WTC11 (cell line): Measurements from ENCODE around the gene TOM1L2. TPM values are rescaled to one million over a fixed set of nuclear protein-coding genes. Genes with fewer than 3 reads are reported as not detected.

Experiments used
- ATAC-seq: fragments of 200-7000 bp; cut with Tn5 transposase; 2 replicates; pipeline ENCODE4 v1.10.0; 2021; ENCODE audit warnings: mild to moderate bottlenecking, moderate library complexity
- CTCF ChIA-PET: fragments of 300-600 bp; sonication (Branson Sonifier 250); formaldehyde crosslinking; loops from one replicate; lab custom pipeline; 2021; ENCODE audit warnings: antibody characterized with exemption; lab: Charles Lee
- POLR2A ChIA-PET: fragments of 350-600 bp; sonication (Branson Sonifier 250); formaldehyde crosslinking; loops from one replicate; lab custom pipeline; 2021; ENCODE audit warnings: antibody characterized with exemption; lab: Charles Lee
- DNase-seq: peaks from one replicate; pipeline ENCODE4 v3.0.0; 2021; ENCODE audit warnings: low spot score
- H3K27ac Mint-ChIP-seq: 2 replicates; pipeline ENCODE4 v1.8.0; 2021; ENCODE audit warnings: mixed read lengths
- H3K27me3 Mint-ChIP-seq: 2 replicates; pipeline ENCODE4 v1.8.0; 2021; ENCODE audit warnings: low read depth, mild to moderate bottlenecking, moderate library complexity, mixed read lengths
- H3K36me3 Mint-ChIP-seq: 2 replicates; pipeline ENCODE4 v1.8.0; 2021; ENCODE audit warnings: mixed read lengths
- H3K4me1 Mint-ChIP-seq: 2 replicates; pipeline ENCODE4 v1.8.0; 2022; ENCODE audit warnings: mixed read lengths
- H3K4me3 Mint-ChIP-seq: 2 replicates; pipeline ENCODE4 v1.8.0; 2021; ENCODE audit warnings: mild to moderate bottlenecking, moderate library complexity, mixed read lengths
- H3K9me3 Mint-ChIP-seq: 2 replicates; pipeline ENCODE4 v1.8.0; 2021; ENCODE audit warnings: mixed read lengths
- E2F4 ChIP-seq: sonication (generic); formaldehyde crosslinking; IDR thresholded peaks from 2 replicates; pipeline ENCODE4 v1.8.1; 2022; ENCODE audit warnings: low read depth, mild to moderate bottlenecking, moderate library complexity, missing genetic modification reagents, borderline replicate concordance
- EMX1 ChIP-seq: fragments of 250-450 bp; sonication (Bioruptor Pico); IDR thresholded peaks from 2 replicates; pipeline ENCODE4 v1.8.0; 2021; ENCODE audit warnings: mild to moderate bottlenecking
- ERG ChIP-seq: fragments of 250-450 bp; sonication (Bioruptor Pico); IDR thresholded peaks from 2 replicates; pipeline ENCODE4 v1.8.0; 2021; ENCODE audit warnings: mild to moderate bottlenecking
- ETV6 ChIP-seq: sonication (generic); formaldehyde crosslinking; IDR thresholded peaks from 2 replicates; pipeline ENCODE4 v1.8.1; 2022; ENCODE audit warnings: mild to moderate bottlenecking, missing genetic modification reagents
- FOXJ3 ChIP-seq: sonication (generic); formaldehyde crosslinking; IDR thresholded peaks from 2 replicates; pipeline ENCODE4 v1.9.0; 2021; ENCODE audit warnings: missing genetic modification reagents, mild to moderate bottlenecking, borderline replicate concordance
- FOXP4 ChIP-seq: sonication (generic); formaldehyde crosslinking; IDR thresholded peaks from 2 replicates; pipeline ENCODE4 v1.8.0; 2022; ENCODE audit warnings: mild to moderate bottlenecking, missing genetic modification reagents
- GABPB1 ChIP-seq: sonication (generic); formaldehyde crosslinking; IDR thresholded peaks from 2 replicates; pipeline ENCODE4 v1.8.1; 2023; ENCODE audit warnings: mild to moderate bottlenecking, missing genetic modification reagents
- HMGXB4 ChIP-seq: sonication (generic); formaldehyde crosslinking; IDR thresholded peaks from 2 replicates; pipeline ENCODE4 v1.8.1; 2023; ENCODE audit warnings: mild to moderate bottlenecking, moderate library complexity, missing genetic modification reagents
- JAZF1 ChIP-seq: fragments of 250-450 bp; sonication (Bioruptor Pico); IDR thresholded peaks from 2 replicates; pipeline ENCODE4 v1.9.0; 2021; ENCODE audit warnings: moderate library complexity, mild to moderate bottlenecking, inconsistent platforms
- JUN ChIP-seq: sonication (generic); formaldehyde crosslinking; IDR thresholded peaks from 2 replicates; pipeline ENCODE4 v1.8.0; 2023; ENCODE audit warnings: mild to moderate bottlenecking, missing genetic modification reagents
- MLX ChIP-seq: sonication (generic); formaldehyde crosslinking; IDR thresholded peaks from 2 replicates; pipeline ENCODE4 v1.8.1; 2023; ENCODE audit warnings: mild to moderate bottlenecking, missing genetic modification reagents, moderate library complexity
- MXD4 ChIP-seq: fragments of 250-450 bp; sonication (Bioruptor Pico); IDR thresholded peaks from 2 replicates; pipeline ENCODE4 v1.8.0; 2021; ENCODE audit warnings: mild to moderate bottlenecking, moderate library complexity, borderline replicate concordance
- PRDM15 ChIP-seq: sonication (generic); formaldehyde crosslinking; IDR thresholded peaks from 2 replicates; pipeline ENCODE4 v1.8.0; 2022; ENCODE audit warnings: missing genetic modification reagents
- RORB ChIP-seq: fragments of 250-450 bp; sonication (Bioruptor Pico); IDR thresholded peaks from 2 replicates; pipeline ENCODE4 v1.9.0; 2021; ENCODE audit warnings: mild to moderate bottlenecking
- SMAD4 ChIP-seq: sonication (generic); formaldehyde crosslinking; IDR thresholded peaks from 2 replicates; pipeline ENCODE4 v1.8.0; 2022; ENCODE audit warnings: mild to moderate bottlenecking, missing genetic modification reagents
- STAT6 ChIP-seq: sonication (generic); formaldehyde crosslinking; conservative IDR thresholded peaks from 2 replicates; pipeline ENCODE4 v1.8.1; 2023; ENCODE audit warnings: mild to moderate bottlenecking, low read depth, missing genetic modification reagents, moderate library complexity
- ZBTB21 ChIP-seq: sonication (generic); formaldehyde crosslinking; IDR thresholded peaks from 2 replicates; pipeline ENCODE4 v1.8.1; 2023; ENCODE audit warnings: mild to moderate bottlenecking, missing genetic modification reagents, borderline replicate concordance
- ZNF219 ChIP-seq: sonication (generic); formaldehyde crosslinking; IDR thresholded peaks from 2 replicates; pipeline ENCODE4 v1.8.0; 2023; ENCODE audit warnings: missing genetic modification reagents, mild to moderate bottlenecking, borderline replicate concordance
- ZNF396 ChIP-seq: fragments of 250-450 bp; sonication (Bioruptor Pico); IDR thresholded peaks from 2 replicates; pipeline ENCODE4 v1.8.0; 2021; ENCODE audit warnings: mild to moderate bottlenecking, moderate library complexity, borderline replicate concordance
- total RNA-seq: library from RNA; stranded (reverse); gene quantifications from 3 replicates; pipeline ENCODE4 v1.2.3, GENCODE V29; 2021

TOM1L2 gene
- total RNA-seq, 1 experiment from 2014 or later = 6.4 TPM

- no peak for DNase-seq
- Mint-ChIP-seq H3K27me3 (no peaks in the 10 kb centered on the region; the same call in 1 of the 2 replicates), H3K36me3 (no peaks in the 10 kb centered on the region), H3K9me3 (no peaks in the 10 kb centered on the region), H3K4me3 (peak overlapping the region; percentile 65), H3K4me1 (0 out of 2 replicates have a peak, but pooled peaks cover 6% of the 10 kb centered on the region), H3K27ac (no peak overlapping the region)
- no peak for ATAC-seq
- TF ChIP-seq FOXP4 (no peak), ZNF219 (CRISPR knock-in tag) (no peak), E2F4 (CRISPR knock-in tag) (no peak), JAZF1 (CRISPR knock-in tag) (no peak), STAT6 (CRISPR knock-in tag) (no peak), PRDM15 (no peak), ZNF396 (CRISPR knock-in tag) (no peak), MXD4 (CRISPR knock-in tag) (no peak), ERG (CRISPR knock-in tag) (no peak), MLX (no peak), GABPB1 (CRISPR knock-in tag) (no peak), SMAD4 (CRISPR knock-in tag) (no peak), FOXJ3 (no peak), HMGXB4 (CRISPR knock-in tag) (no peak), ETV6 (CRISPR knock-in tag) (no peak), ZBTB21 (CRISPR knock-in tag) (no peak), JUN (no peak), EMX1 (CRISPR knock-in tag) (no peak), RORB (CRISPR knock-in tag) (no peak)
- ChIA-PET POLR2A (no interaction called here), CTCF (interaction anchor here (0.7 to 2.5 kb wide), 12 partner anchors 11 to 475 kb away, joined by 3 to 18 read pairs (median 4); partner anchors contain the start of gene RASD1)
Measured at GRCh38 chr17:17971431-17972125, 622 bp downstream of the TOM1L2 start.
